Hypothalamus (tissue), 51 donors: ENCODE data around the gene SRGAP2C.
"Not testable (repeated sequence)": the region's sequence is repeated elsewhere in the genome, so short reads cannot be mapped to it uniquely, and the experiment has no call there.

Experiments
- DNase-seq, 51 donors: peaks; one replicate each; lab custom pipeline; 2025; lab: John Stamatoyannopoulos, UW

The SRGAP2C gene

GRCh38 chr1:121224714-121225113, 39.9 kb downstream of the SRGAP2C start:
- not testable (repeated sequence) for DNase-seq

- not testable (repeated sequence) for DNase-seq
Observed at GRCh38 chr1:121226295-121226904, 41.6 kb downstream of the SRGAP2C start.

GRCh38 chr1:121226925-121227324, 42.1 kb downstream of the SRGAP2C start:
- DNase-seq = not testable (repeated sequence)

GRCh38 chr1:121227544-121228330, 43.0 kb downstream of the SRGAP2C start:
- not testable (repeated sequence) for DNase-seq

GRCh38 chr1:121230636-121231035, 45.9 kb downstream of the SRGAP2C start:
- not testable (repeated sequence) for DNase-seq

- not testable (repeated sequence) for DNase-seq
Observed at GRCh38 chr1:121232445-121233125, 47.8 kb downstream of the SRGAP2C start.

GRCh38 chr1:121234090-121234759, 49.5 kb downstream of the SRGAP2C start:
- not testable (repeated sequence) for DNase-seq

- DNase-seq = not testable (repeated sequence)
Observed at GRCh38 chr1:121238384-121238783, 53.6 kb downstream of the SRGAP2C start.

GRCh38 chr1:121243913-121244312, 59.1 kb downstream of the SRGAP2C start:
- DNase-seq = not testable (repeated sequence)

GRCh38 chr1:121246399-121246798, 61.6 kb downstream of the SRGAP2C start:
- not testable (repeated sequence) for DNase-seq

GRCh38 chr1:121252656-121253055, 67.9 kb downstream of the SRGAP2C start:
- not testable (repeated sequence) for DNase-seq

- DNase-seq = not testable (repeated sequence)
Observed at GRCh38 chr1:121254618-121255017, 69.8 kb downstream of the SRGAP2C start.

GRCh38 chr1:121257632-121258031, 72.9 kb downstream of the SRGAP2C start:
- DNase-seq = not testable (repeated sequence)

GRCh38 chr1:121258134-121258533, 73.4 kb downstream of the SRGAP2C start:
- DNase-seq = not testable (repeated sequence)

GRCh38 chr1:121260205-121260604, 75.4 kb downstream of the SRGAP2C start:
- DNase-seq = not testable (repeated sequence)

- not testable (repeated sequence) for DNase-seq
Observed at GRCh38 chr1:121262163-121262562, 77.4 kb downstream of the SRGAP2C start.

GRCh38 chr1:121263789-121264244, 79.0 kb downstream of the SRGAP2C start:
- DNase-seq = not testable (repeated sequence)

GRCh38 chr1:121267072-121267471, 82.3 kb downstream of the SRGAP2C start:
- DNase-seq = not testable (repeated sequence)

- DNase-seq = not testable (repeated sequence)
Observed at GRCh38 chr1:121269309-121269708, 84.5 kb downstream of the SRGAP2C start.

- not testable (repeated sequence) for DNase-seq
Observed at GRCh38 chr1:121269973-121270372, 85.2 kb downstream of the SRGAP2C start.
